PFSK-1 (cell line): Measurements from ENCODE around the gene AKAP8L.

Source experiments
- POLR2AphosphoS5 ChIP-seq: IDR thresholded peaks from 2 replicates; pipeline ENCODE4 v1.6.1; 2012; ENCODE audit warnings: low read depth, mild to moderate bottlenecking, control low read depth, low read length, moderate library complexity
- REST ChIP-seq, 2 experiments: IDR thresholded peaks; 2 replicates each; pipeline versions ENCODE4 v1.6.1 to v1.8.0; 2011 to 2012; ENCODE audit warnings: low read depth in 2 of 2, low read length in 2 of 2, control low read depth in 1 of 2, inconsistent platforms in 1 of 2, mild to moderate bottlenecking in 1 of 2, moderate library complexity in 1 of 2; ENCODE audit not compliant: insufficient read depth in 1 of 2

- TF ChIP-seq POLR2AphosphoS5, result no peak
- no peak for TF ChIP-seq REST (IDR thresholded peaks at IDR 0.05; ENCODE audit: insufficient read depth in 1 of 2, low read depth in 2 of 2, low read length in 2 of 2)
Measured at GRCh38 chr19:15402411-15403150, 16.2 kb downstream of the AKAP8L start.
